IMR-90 (cell line): Measurements from ENCODE around the gene CEP57L1. TPM values are rescaled to one million over a fixed set of nuclear protein-coding genes. Genes with fewer than 3 reads are reported as not detected.

Experiments used
- ATAC-seq: fragments of 200-7000 bp; cut with Tn5 transposase; 2 replicates; pipeline ENCODE4 v1.9.1; 2020; ENCODE audit warnings: low read depth, mild to moderate bottlenecking, moderate library complexity
- BruUV-seq: library from RNA; stranded (reverse); fragments of 400-500 nt; replicated peaks from 2 replicates; lab custom pipeline; 2021; lab: Mats Ljungman, UMichigan
- CTCF ChIA-PET: fragments of 300-600 bp; formaldehyde crosslinking; extraction: SDS; loops from one replicate; lab custom pipeline; 2021; ENCODE audit warnings: antibody characterized with exemption; lab: Yijun Ruan, JAX
- POLR2A ChIA-PET: fragments of 300-600 bp; sonication (Branson Sonifier 250); formaldehyde crosslinking; loops from one replicate; lab custom pipeline; 2022; ENCODE audit warnings: antibody characterized with exemption; ENCODE audit not compliant: unreplicated experiment; lab: Charles Lee
- DNase-seq: peaks from one replicate; pipeline ENCODE4 v3.0.0; 2013
- H2AFZ ChIP-seq: replicated peaks from 2 replicates; pipeline ENCODE3; 2013; ENCODE audit warnings: low read length, mild to moderate bottlenecking; ENCODE audit not compliant: poor library complexity
- H2AK5ac ChIP-seq: 2 replicates; pipeline ENCODE4 v1.6.1; 2013; ENCODE audit warnings: low read depth, low read length, inconsistent platforms
- H2AK9ac ChIP-seq: replicated peaks from 2 replicates; pipeline ENCODE3; 2013; ENCODE audit warnings: mild to moderate bottlenecking, low read depth, low read length, moderate library complexity; ENCODE audit not compliant: poor library complexity
- H2BK120ac ChIP-seq: 2 replicates; pipeline ENCODE4 v1.6.1; 2013; ENCODE audit warnings: low read depth, low read length, inconsistent platforms
- H2BK15ac ChIP-seq: 3 replicates; pipeline ENCODE4 v1.6.1; 2013; ENCODE audit warnings: low read depth, low read length, inconsistent platforms
- H2BK20ac ChIP-seq: 2 replicates; pipeline ENCODE4 v1.6.1; 2013; ENCODE audit warnings: low read depth, mild to moderate bottlenecking, inconsistent platforms, low read length, moderate library complexity
- H2BK5ac ChIP-seq: 2 replicates; pipeline ENCODE4 v1.6.1; 2013; ENCODE audit warnings: mild to moderate bottlenecking, low read depth, low read length, inconsistent platforms; ENCODE audit not compliant: poor library complexity, severe bottlenecking
- H3K14ac ChIP-seq: replicated peaks from 2 replicates; pipeline ENCODE4 v1.6.1; 2013; ENCODE audit warnings: low read depth, low read length, inconsistent platforms
- H3K18ac ChIP-seq: 2 replicates; pipeline ENCODE4 v1.6.1; 2013; ENCODE audit warnings: low read depth, low read length, control low read depth
- H3K23ac ChIP-seq: 2 replicates; pipeline ENCODE4 v1.6.1; 2013; ENCODE audit warnings: low read depth, low read length, inconsistent platforms
- H3K27ac ChIP-seq: 2 replicates; pipeline ENCODE4 v1.5.1; 2013; ENCODE audit warnings: mild to moderate bottlenecking, control low read depth, low read length; ENCODE audit not compliant: insufficient read depth
- H3K27me3 ChIP-seq: 2 replicates; pipeline ENCODE4 v1.6.1; 2013; ENCODE audit warnings: low read length; ENCODE audit not compliant: control insufficient read depth, insufficient read depth
- H3K36me3 ChIP-seq: 2 replicates; pipeline ENCODE4 v1.6.1; 2013; ENCODE audit warnings: low read length, mixed read lengths; ENCODE audit not compliant: control insufficient read depth, insufficient read depth
- H3K4ac ChIP-seq: 2 replicates; pipeline ENCODE4 v1.6.1; 2013; ENCODE audit warnings: low read depth, low read length, inconsistent platforms
- H3K4me1 ChIP-seq: 2 replicates; pipeline ENCODE4 v1.6.1; 2013; ENCODE audit warnings: low read length, mixed read lengths; ENCODE audit not compliant: control insufficient read depth, insufficient read depth
- H3K4me2 ChIP-seq: 2 replicates; pipeline ENCODE4 v1.6.1; 2013; ENCODE audit warnings: low read depth, mild to moderate bottlenecking, control low read depth, low read length, moderate library complexity
- H3K4me3 ChIP-seq: 2 replicates; pipeline ENCODE4 v1.5.1; 2013; ENCODE audit warnings: low read depth, mild to moderate bottlenecking, control low read depth, low read length, moderate library complexity; ENCODE audit not compliant: insufficient read depth
- H3K56ac ChIP-seq: 2 replicates; pipeline ENCODE4 v1.6.1; 2013; ENCODE audit warnings: low read length, inconsistent platforms; ENCODE audit not compliant: insufficient read depth; ENCODE audit errors: extremely low read depth
- H3K79me1 ChIP-seq, 2 experiments: 2 replicates each; pipeline ENCODE4 v1.6.1; 2013; ENCODE audit warnings: low read length in 2 of 2, inconsistent platforms in 1 of 2, low read depth in 1 of 2
- H3K9ac ChIP-seq: 2 replicates; pipeline ENCODE4 v1.6.1; 2013; ENCODE audit warnings: low read depth, low read length, control low read depth
- H3K9me1 ChIP-seq: 2 replicates; pipeline ENCODE4 v1.6.1; 2013; ENCODE audit warnings: low read length, inconsistent platforms; ENCODE audit not compliant: insufficient read depth
- H3K9me3 ChIP-seq: 2 replicates; pipeline ENCODE4 v1.6.1; 2013; ENCODE audit warnings: low read length; ENCODE audit not compliant: control insufficient read depth, insufficient read depth
- H4K20me1 ChIP-seq: 2 replicates; pipeline ENCODE4 v1.6.1; 2013; ENCODE audit warnings: low read length, inconsistent platforms; ENCODE audit not compliant: insufficient read depth
- H4K5ac ChIP-seq: 2 replicates; pipeline ENCODE4 v1.6.1; 2013; ENCODE audit warnings: mild to moderate bottlenecking, low read depth, low read length, control low read depth
- H4K8ac ChIP-seq, 2 experiments: 2 replicates each; pipeline ENCODE4 v1.6.1; 2013; ENCODE audit warnings: low read depth in 2 of 2, low read length in 2 of 2, control low read depth in 1 of 2, inconsistent platforms in 1 of 2
- H4K91ac ChIP-seq: 2 replicates; pipeline ENCODE4 v1.6.1; 2013; ENCODE audit warnings: low read depth, low read length, inconsistent platforms; ENCODE audit not compliant: insufficient read depth
- BHLHE40 ChIP-seq: fragments of 150-350 bp; IDR thresholded peaks from 2 replicates; pipeline ENCODE4 v1.6.1; 2016; ENCODE audit warnings: mild to moderate bottlenecking, low read depth, low read length
- CEBPB ChIP-seq: IDR thresholded peaks from 2 replicates; pipeline ENCODE4 v1.6.1; 2012; ENCODE audit warnings: low read depth, low read length, improper control_type of control experiment
- CHD1 ChIP-seq: IDR thresholded peaks from 2 replicates; pipeline ENCODE4 v1.6.1; 2012; ENCODE audit warnings: low read depth, low read length, improper control_type of control experiment
- CTCF ChIP-seq: conservative IDR thresholded peaks from 2 replicates; pipeline ENCODE4 v1.5.1; 2012; ENCODE audit warnings: mild to moderate bottlenecking, low read depth, low read length, improper control_type of control experiment
- FOS ChIP-seq: fragments of 150-350 bp; IDR thresholded peaks from 2 replicates; pipeline ENCODE4 v1.6.1; 2016; ENCODE audit warnings: low read depth, low read length
- MAFK ChIP-seq: IDR thresholded peaks from 2 replicates; pipeline ENCODE4 v1.6.1; 2012; ENCODE audit warnings: low read depth, low read length, improper control_type of control experiment
- MAZ ChIP-seq: IDR thresholded peaks from 2 replicates; pipeline ENCODE4 v1.6.1; 2012; ENCODE audit warnings: low read depth, mild to moderate bottlenecking, low read length, improper control_type of control experiment, moderate library complexity, borderline replicate concordance
- MXI1 ChIP-seq: IDR thresholded peaks from 2 replicates; pipeline ENCODE4 v1.6.1; 2012; ENCODE audit warnings: low read depth, mild to moderate bottlenecking, low read length, moderate library complexity, borderline replicate concordance
- NFE2L2 ChIP-seq: fragments of 150-350 bp; IDR thresholded peaks from 2 replicates; pipeline ENCODE4 v1.6.1; 2016; ENCODE audit warnings: low read depth, mild to moderate bottlenecking, low read length
- POLR2A ChIP-seq: IDR thresholded peaks from 2 replicates; pipeline ENCODE4 v1.6.1; 2012; ENCODE audit warnings: mild to moderate bottlenecking, low read depth, low read length
- RAD21 ChIP-seq: IDR thresholded peaks from 2 replicates; pipeline ENCODE4 v1.6.1; 2012; ENCODE audit warnings: low read length, improper control_type of control experiment
- RCOR1 ChIP-seq: IDR thresholded peaks from 2 replicates; pipeline ENCODE4 v1.6.1; 2012; ENCODE audit warnings: mild to moderate bottlenecking, low read length, improper control_type of control experiment; ENCODE audit not compliant: insufficient replicate concordance
- RFX5 ChIP-seq: IDR thresholded peaks from 2 replicates; pipeline ENCODE4 v1.8.0; 2012; ENCODE audit warnings: low read depth, mild to moderate bottlenecking, low read length, moderate library complexity
- SMC3 ChIP-seq: fragments of 150-350 bp; IDR thresholded peaks from 2 replicates; pipeline ENCODE4 v1.6.1; 2016; ENCODE audit warnings: low read depth, mild to moderate bottlenecking, antibody characterized with exemption, low read length, moderate library complexity
- USF2 ChIP-seq: fragments of 150-350 bp; IDR thresholded peaks from 2 replicates; pipeline ENCODE4 v1.6.1; 2017; ENCODE audit warnings: mild to moderate bottlenecking, antibody characterized with exemption, low read length, low read depth
- WGBS, 2 experiments: methylation state at CpG; one replicate each; pipeline versions ENCODE4 v1.1.5 to v1.1.7; 2013; ENCODE audit warnings: missing lambda C conversion rate in 2 of 2; ENCODE audit not compliant: insufficient read length in 1 of 2; ENCODE audit errors: extremely low coverage in 2 of 2; 5-methylcytosine and 5-hydroxymethylcytosine counted together
- dilution Hi-C: fragments of 300-500 bp; cut with HindIII; formaldehyde crosslinking; loops from one replicate; pipeline ENCODE4 v1.14.3; 2018; ENCODE audit warnings: low sequenced_read_pairs; ENCODE audit not compliant: unreplicated experiment
- in situ Hi-C: fragments of 300-500 bp; cut with MboI; formaldehyde crosslinking; loops from 3 replicates; pipeline ENCODE4 v1.14.3; 2019; ENCODE audit warnings: low sequenced_read_pairs, inconsistent platforms, mixed read lengths
- intact Hi-C: fragments of 100-400 bp; cut with micrococcal nuclease; formaldehyde crosslinking; loops from 2 replicates; pipeline ENCODE4 v1.10.0; 2022
- polyA plus RNA-seq, 3 experiments: library from polyadenylated mRNA; depleted of rRNA; stranded (reverse); fragments of >200 nt; gene quantifications; 2 replicates each; pipeline ENCODE4 v1.2.3, GENCODE V29; 2012; ENCODE audit warnings: low replicate concordance in 1 of 3
- total RNA-seq: library from RNA; depleted of rRNA; stranded (reverse); fragments of >200 nt; gene quantifications from 2 replicates; pipeline ENCODE4 v1.2.3, GENCODE V29; 2012
- TF ChIP-seq, protein P1 (sequence below): fragments of 150-350 bp; IDR thresholded peaks from 2 replicates; pipeline ENCODE4 v1.6.1; 2016; ENCODE audit warnings: low read depth, mild to moderate bottlenecking, low read length, moderate library complexity, borderline replicate concordance

Gene CEP57L1
- total and polyA plus RNA-seq, 2 of the 4 experiments (the other 2 are of a cell fraction): 10.3 to 21.9 TPM

DNA sequence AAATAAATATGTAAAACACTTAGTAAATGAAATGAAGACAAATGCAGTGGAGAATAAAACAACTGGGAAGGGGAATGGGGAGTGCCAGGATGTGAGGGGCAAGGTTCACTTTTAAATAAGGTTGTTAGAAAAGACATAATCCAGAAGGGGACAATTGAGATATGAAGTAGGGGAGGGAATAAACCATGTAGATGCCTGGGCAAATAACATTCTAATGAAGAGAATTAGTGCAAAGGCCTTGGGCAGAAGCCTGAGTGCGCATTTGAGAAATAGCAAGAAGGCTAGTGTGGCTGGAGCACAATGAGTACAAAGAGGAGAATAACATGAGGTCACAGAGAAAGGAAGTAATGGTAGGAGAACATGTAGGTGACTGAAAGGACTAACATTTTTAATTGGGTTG is 2.4 kb downstream of the CEP57L1 start:
- no peak overlapping the region for H3K4me3 ChIP-seq
- H2AK5ac ChIP-seq: no peak overlapping the region
- no TSS peak for BruUV-seq
- H3K14ac ChIP-seq: no peak overlapping the region
- peaks cover 2% of the 10 kb centered on the region; the same call in 1 of the 2 replicates for H3K4me1 ChIP-seq
- H2BK15ac ChIP-seq: no peak overlapping the region
- no peak overlapping the region for H3K23ac ChIP-seq
- no peak overlapping the region for H2AK9ac ChIP-seq
- dilution Hi-C loops (no loop called here), in situ Hi-C loops (no loop called here), intact Hi-C loops (no loop called here)
- H3K27ac ChIP-seq: no peak overlapping the region
- H3K18ac ChIP-seq: no peak overlapping the region
- H3K36me3 ChIP-seq: 0 out of 2 replicates have a peak, but pooled peaks cover 2% of the 10 kb centered on the region
- 100% methylated on average over 1 of the region's 1 CpG; no CpG with 5 or more reads in 1 of the 2 experiments for WGBS, 2 experiments
- H2BK5ac ChIP-seq: no peak overlapping the region
- no peak overlapping the region for H4K5ac ChIP-seq
- DNase-seq (no peak), ATAC-seq (no peak)
- H3K27me3 ChIP-seq: no peaks in the 10 kb centered on the region
- H2BK120ac ChIP-seq: no peak overlapping the region
- peaks cover 30 to 47% of the 10 kb centered on the region in 2 experiments for H3K79me1 ChIP-seq
- TF ChIP-seq MAFK (no peak), CEBPB (no peak), NFE2L2 (no peak), USF2 (no peak), MXI1 (no peak), RCOR1 (no peak), POLR2A (no peak), SMC3 (no peak), CTCF (no peak), MAZ (no peak), FOS (no peak), RFX5 (no peak), BHLHE40 (no peak), RAD21 (no peak), CHD1 (no peak)
- TF ChIP-seq, protein P1, sequence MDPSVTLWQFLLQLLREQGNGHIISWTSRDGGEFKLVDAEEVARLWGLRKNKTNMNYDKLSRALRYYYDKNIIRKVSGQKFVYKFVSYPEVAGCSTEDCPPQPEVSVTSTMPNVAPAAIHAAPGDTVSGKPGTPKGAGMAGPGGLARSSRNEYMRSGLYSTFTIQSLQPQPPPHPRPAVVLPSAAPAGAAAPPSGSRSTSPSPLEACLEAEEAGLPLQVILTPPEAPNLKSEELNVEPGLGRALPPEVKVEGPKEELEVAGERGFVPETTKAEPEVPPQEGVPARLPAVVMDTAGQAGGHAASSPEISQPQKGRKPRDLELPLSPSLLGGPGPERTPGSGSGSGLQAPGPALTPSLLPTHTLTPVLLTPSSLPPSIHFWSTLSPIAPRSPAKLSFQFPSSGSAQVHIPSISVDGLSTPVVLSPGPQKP: no peak
- no peak overlapping the region for H4K8ac ChIP-seq
- no peak overlapping the region for H3K4ac ChIP-seq
- CTCF ChIA-PET: no interaction called here
- no peak overlapping the region for H2AFZ ChIP-seq
- peaks cover 7% of the 10 kb centered on the region; the same call in 1 of the 2 replicates for H4K20me1 ChIP-seq
- H3K4me2 ChIP-seq: no peak overlapping the region
- no peak overlapping the region for H3K56ac ChIP-seq
- POLR2A ChIA-PET: no interaction called here
- no peak overlapping the region for H4K91ac ChIP-seq
- H3K9me1 ChIP-seq: 0 out of 2 replicates have a peak, but pooled peaks cover 2% of the 10 kb centered on the region
- no peak overlapping the region for H3K9ac ChIP-seq
- no peak overlapping the region for H2BK20ac ChIP-seq
- no peaks in the 10 kb centered on the region for H3K9me3 ChIP-seq
